Colon (tissue), 2 donors: ENCODE results near the gene LAMTOR4.
"Not testable (repeated sequence)": the region's sequence is repeated elsewhere in the genome, so short reads cannot be mapped to it uniquely, and the experiment has no call there.

ENCODE experiments used
- FAIRE-seq: peaks from 2 replicates; lab custom pipeline; 2012; peaks lifted over from hg19 to GRCh38; lab: Jason Lieb, UNC
- donor health status: control.
- donor health status: control.

The LAMTOR4 gene

DNA sequence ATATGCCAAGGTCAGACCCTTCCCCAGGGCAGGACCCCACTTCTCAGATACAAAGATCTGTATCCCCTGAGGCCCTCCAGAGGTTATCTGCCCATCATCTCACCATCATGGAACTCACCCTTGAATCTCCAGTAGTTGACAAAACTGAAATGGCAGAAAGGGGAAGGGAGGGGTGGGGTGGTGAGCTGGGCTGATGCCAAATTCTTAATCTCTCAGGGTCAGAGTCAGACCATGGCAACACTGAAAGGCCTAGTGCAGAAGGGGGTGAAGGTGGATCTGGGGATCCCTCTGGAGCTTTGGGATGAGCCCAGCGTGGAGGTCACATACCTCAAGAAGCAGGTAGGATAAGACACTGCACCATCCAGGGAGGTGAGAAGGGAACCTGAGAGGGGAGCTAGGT lies 26.1 kb upstream of the LAMTOR4 start:
- no peak for FAIRE-seq

DNA sequence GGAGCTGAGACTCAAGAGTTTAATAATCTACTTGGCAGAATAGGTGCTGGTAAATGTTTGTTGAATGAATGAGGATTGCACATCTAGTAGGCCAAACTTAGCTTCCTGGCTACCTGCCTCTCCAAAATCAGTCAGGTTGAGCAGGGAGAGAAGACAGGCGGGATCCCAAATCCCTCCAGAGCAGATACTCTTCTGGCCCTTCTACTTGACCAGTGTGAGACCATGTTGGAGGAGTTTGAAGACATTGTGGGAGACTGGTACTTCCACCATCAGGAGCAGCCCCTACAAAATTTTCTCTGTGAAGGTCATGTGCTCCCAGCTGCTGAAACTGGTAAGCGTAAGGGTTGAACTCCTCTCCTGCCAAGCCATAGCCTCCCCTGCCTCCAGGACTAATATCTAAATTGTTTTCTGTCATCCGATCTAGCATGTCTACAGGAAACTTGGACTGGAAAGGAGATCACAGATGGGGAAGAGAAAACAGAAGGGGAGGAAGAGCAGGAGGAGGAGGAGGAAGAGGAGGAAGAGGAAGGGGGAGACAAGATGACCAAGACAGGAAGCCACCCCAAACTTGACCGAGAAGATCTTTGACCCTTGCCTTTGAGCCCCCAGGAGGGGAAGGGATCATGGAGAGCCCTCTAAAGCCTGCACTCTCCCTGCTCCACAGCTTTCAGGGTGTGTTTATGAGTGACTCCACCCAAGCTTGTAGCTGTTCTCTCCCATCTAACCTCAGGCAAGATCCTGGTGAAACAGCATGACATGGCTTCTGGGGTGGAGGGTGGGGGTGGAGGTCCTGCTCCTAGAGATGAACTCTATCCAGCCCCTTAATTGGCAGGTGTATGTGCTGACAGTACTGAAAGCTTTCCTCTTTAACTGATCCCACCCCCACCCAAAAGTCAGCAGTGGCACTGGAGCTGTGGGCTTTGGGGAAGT lies 24.2 kb upstream of the LAMTOR4 start:
- FAIRE-seq: no peak

DNA sequence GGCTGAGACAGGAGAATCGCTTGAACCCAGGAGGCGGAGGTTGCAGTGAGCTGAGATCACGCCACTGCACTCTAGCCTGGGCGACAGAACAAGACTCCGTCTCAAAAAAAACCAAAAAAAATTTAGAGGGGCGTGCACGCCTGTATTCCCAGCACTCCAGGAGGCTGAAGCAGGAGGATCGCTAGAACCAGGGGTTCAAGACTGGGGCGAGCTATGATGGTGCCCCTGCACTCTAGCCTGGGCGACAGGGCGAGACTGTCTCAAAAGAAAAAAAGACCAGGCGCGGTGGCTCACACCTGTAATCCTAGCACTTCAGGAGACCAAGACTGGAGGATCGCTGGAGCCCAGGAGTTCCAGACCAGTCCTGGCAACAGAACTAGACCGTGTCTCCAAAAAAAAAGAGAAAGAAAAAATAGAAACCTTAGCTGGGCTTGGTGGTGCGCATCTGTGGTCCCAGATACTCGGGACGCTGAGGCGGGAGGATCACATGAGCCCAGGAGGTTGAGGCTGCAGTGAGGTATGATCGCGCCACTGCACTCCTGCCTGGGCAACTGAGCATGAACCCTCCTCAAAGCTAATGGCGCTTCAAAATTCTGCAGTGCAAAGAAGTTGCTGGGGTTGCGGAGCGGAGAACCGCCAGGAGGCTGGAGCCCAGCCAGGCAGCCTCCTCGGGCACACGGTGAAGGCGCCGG lies 22.3 kb upstream of the LAMTOR4 start:
- no peak for FAIRE-seq

DNA sequence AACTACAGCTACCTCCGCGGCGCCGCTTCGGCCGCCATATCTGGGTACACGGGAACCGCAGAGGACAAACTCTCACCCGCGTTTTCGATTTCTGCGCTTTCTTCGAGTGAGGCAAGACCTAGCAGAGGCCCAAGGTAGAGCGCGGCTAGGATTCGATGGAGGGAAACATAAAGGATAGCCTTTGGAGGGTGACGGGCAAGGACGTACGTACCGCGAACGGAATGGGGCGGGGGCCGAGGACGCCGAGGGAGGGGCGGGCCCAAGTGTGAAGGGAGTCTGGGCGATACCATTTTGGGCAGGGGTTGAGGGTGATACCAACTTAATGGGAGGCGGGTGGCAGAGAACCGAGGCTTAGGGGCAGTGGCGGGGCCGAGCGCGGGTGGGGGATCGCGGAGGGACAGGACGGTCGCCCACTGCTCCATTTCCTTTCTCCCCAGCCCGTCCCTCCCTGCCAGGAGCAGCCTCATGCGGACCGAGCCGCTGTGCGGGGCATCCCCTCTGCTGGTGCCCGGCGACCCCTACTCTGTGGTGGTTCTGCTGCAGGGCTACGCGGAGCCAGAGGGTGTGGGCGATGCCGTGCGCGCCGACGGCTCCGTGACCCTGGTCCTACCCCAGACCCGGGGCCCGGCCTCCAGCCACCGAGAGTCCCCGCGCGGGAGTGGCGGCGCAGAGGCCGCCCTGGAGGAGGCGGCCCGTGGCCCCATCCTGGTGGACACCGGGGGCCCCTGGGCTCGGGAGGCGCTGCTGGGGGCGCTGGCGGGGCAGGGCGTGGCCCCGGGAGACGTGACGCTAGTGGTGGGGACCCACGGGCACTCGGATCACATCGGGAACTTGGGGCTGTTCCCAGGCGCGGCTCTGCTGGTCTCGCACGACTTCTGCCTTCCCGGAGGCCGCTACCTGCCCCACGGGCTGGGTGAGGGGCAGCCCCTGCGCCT lies 21.5 kb upstream of the LAMTOR4 start, which contains the start of gene MBLAC1:
Gene MBLAC1, plus strand, starts transcription at position 37 of the 935 bp plus-strand sequence. Its CDS starts 429 bp downstream, at position 466.
- no peak for FAIRE-seq

DNA sequence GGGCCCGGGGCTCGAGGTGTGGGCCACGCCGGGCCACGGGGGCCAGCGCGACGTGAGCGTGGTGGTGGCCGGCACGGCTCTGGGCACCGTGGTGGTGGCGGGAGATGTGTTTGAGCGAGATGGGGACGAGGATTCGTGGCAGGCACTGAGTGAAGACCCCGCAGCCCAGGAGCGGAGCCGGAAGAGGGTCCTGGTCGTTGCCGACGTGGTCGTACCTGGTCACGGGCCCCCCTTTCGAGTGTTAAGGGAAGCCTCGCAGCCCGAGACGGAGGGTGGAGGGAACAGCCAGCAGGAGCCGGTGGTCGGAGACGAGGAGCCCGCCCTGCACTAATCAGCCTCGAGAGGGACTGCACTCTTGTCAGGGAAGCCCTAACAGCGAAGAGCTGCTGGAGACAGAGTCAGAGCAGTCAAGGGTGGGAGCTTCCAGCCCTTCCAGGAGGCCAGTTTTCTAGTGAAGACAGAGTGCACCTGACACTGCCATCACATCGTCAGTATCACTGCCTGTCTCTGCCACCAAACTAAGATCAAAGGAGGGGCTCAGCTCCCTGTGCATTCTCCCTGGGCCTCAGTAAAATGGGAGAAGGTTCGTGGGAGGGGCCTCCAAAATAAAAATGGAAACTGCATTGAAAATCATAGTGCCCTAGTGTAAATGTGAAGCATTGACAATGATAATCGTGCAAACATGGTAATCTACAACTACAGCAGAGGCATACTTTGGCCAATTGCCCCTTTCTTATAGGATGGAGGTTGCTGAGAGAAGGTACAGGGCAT lies 20.7 kb upstream of the LAMTOR4 start:
- FAIRE-seq: no peak

DNA sequence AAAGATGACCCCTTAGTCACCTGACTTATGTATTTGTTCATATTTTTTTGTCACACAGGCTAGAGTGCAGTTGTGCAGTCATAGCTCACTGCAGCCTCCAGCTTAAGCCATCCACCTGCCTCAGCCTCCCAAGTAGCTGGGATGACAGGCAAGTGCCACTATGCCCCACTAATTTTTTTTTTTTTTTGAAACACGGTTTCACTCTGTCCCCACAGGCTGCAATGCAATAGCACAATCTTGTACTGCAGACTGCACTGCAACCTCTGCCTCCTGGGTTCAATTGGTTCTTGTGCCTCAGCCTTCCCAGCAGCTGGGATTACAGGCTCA lies 20.1 kb upstream of the LAMTOR4 start:
- FAIRE-seq: no peak

DNA sequence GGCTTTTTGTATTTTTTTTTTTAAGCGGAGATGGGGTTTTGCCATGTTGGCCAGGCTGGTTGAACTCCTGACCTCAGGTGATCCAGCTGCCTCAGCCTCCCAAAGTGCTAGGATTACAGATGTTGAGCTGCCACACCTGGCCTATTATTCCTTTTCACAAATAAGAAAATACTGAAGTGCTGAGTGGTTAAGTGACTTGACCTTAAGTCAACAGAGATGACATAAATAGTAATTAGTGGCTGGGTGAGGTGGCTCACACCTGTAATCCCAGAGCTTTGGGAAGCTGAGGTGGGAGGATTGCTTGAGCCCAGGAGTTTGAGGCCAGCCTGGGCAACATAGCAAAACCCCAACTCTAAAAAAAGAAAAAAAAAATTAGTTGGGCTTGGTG lies 18.5 kb upstream of the LAMTOR4 start:
- not testable (repeated sequence) for FAIRE-seq

DNA sequence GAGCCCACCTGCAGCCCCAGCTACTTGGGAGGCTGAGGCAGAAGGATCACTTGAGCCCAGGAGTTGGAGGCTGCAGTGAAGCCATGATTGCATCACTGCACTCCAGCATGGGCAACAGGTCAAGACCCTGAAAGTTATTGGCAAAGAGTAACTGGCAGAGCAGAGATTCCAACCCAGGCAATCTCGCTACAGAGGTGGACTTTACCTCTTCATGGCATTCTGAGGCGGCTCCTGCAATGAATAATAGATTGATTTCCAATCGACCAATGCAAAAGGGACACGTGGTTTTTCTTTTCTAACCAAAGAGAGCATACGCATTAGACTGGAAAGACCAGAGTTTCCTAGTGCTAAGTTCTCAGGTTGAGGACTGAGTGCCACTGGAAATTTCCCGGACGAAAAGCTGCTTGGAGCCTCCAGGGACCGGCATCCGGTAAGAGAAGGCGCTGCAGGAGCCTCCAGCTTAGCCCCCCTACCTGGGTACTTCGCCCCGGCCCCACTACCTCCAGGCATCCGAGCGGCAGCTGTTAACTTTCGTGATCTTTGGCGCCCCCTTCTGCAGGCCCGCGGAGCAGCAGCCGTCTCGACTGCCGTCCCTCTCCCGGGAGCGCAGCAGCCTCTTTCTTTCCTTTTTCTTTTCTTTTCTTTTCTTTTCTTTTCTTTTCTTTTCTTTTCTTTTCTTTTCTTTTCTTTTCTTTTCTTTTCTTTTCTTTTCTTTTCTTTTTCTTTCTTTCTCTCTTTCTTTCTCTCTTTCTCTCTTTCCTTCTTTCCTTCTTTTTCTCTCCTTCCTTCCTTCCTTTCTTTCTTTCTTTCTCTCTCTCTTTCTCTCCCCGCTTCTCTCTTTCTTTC lies 17.9 kb upstream of the LAMTOR4 start:
- no peak for FAIRE-seq

DNA sequence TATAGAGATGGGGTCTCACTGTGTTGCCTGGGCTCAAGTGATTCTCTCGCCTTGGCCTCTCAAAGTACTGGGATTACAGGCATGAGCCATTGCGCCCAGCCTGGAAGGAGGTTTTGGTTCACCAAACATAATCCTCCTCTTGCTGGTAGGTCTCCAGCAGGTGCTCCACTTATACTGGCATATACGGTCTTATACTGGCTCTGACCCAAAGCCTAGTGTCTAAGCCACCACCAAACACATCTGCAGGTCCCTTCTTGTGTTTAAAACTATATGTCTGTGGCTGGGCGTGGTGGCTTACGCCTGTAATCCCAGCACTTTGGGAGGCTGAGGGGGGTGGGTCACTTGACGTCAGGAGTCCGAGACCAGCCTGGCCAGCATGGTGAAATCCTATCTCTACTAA lies 16.6 kb upstream of the LAMTOR4 start:
- FAIRE-seq: no peak

DNA sequence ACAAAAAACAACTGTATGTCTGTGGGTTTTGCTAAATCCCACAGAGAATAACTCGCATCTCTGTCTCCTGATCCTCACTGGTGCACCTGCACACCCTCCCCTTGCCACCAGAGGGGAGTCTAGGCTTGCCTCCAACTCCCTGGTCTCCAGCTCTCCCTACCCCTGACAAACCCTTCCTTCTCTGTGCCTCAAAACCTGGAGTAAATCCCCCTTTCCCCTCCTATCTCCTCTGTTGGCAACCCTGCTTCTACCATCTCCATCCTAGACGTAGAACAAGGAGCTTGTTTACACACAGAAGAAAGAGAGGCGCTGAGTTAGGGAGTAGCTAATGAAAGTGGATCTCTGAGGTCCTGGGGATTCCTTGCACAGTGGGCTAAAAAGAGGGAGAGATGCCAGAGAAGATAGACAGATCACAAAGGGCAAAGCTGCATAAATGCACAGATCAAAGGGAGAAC lies 16.0 kb upstream of the LAMTOR4 start:
- no peak for FAIRE-seq

DNA sequence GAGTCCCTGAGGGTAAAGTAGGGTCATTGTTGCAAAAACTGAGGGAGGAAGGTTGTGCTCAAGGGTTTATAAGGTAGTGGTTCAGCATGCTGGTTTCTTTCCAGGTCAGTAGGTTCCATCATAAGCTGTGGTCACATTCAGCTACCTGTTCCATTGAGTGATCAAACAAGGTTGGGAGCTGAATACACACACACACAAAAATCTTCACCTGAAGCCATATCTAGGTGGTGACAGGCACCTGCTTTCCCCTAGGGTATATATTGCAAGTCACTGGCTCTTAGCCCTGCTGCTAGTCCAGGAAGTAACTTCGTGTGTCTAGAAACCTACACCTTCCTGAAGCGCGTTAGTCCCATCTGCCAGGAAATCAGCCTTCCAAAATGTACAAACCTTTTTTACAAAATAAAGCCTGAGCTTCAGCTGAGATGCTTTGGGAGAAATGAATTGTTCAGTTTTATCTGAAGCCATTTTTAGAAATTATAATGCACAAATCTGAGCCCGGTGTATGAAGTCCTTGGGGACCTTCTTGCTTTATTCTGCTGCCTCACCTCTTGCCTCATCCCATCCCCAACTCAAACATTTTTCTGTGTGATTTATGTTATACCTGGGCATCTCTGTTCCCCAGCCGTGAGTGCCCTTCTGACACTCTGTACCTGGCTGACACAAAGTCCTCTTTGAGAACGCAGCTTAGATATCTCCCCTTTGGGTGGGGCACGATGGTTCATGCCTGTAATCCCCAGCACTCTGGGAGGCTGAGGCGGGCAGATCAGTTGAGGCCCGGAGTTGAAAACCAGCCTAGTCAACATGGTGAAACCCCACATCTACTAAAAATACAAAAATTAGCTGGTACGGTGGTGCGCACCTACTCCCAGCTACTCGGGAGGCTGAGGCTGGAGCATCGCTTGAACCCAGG lies 10.6 kb upstream of the LAMTOR4 start:
- FAIRE-seq: no peak

DNA sequence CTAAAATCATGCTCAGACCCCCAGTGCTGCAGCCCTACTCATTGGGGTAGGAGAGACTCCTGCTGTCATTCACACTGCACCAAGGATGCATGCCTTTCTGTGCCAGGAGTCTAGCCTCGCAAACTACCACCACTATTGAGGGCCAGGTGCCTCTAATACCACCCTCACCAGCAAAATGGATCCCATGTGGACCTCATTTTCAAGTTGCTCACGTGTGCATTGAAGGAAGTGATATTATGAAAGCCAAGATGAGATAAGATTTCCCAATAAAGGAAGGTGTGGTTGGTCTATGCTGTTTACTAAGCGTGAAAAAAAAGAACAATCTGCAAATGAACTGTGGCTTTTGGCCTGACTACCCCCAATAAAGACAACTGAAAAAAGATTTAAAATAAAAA lies 7.2 kb upstream of the LAMTOR4 start:
- FAIRE-seq: no peak

DNA sequence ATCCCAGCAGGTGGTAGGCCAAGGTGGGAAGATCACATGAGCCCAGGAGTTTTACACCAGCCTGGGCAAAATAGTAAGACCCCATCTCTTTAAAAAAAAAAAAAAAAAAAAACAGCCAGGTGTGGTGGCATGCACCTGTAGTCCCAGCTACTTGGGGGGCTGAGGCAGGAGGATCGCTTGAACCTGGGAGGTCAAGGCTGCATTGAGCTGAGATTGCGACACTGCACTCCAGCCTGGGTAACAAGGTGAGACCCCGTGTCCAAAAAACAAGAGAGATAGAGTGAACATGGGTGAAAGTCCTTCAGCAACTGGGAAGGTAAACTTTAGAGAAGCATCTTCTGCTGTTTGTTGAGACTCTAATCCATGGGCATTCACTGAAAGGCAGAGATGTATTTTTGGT lies 6.3 kb upstream of the LAMTOR4 start:
- no peak for FAIRE-seq

DNA sequence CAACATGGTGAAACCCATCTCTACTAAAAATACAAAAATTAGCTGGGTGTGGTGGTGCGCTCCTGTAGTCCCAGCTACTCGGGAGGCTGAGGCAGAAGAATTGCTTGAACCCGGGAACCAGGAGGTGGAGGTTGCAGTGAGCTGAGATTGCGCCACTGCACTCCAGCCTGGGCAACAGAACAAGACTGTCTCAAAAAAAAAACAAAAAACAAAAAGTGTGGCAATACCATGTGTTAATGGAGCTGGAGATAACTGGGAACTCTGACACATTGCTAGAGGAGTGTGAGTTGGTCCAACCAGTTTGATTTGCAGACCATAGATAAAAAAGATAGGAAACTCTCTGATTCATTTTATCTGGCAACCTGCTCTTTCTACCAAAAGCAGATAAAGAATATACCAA lies 2.4 kb upstream of the LAMTOR4 start:
- FAIRE-seq: not testable (repeated sequence)

DNA sequence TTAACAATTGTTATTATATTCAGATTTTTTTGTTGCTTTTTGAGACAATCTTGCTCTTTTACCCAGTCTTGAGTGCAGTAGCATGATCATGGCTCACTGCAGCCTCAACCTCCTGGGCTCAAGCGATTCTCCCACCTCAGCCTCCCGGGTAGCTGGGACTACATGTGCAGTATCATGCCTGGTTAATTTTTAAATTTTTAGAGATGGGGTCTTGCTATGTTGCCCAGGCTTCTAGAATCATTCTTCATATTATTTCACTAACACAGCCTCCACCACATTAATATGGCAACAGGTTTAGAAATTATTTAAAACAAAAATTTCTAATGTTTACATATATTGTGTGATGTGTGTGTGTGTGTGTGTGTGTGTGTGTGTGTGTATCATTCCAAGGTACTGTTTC lies 1.4 kb upstream of the LAMTOR4 start:
- no peak for FAIRE-seq

DNA sequence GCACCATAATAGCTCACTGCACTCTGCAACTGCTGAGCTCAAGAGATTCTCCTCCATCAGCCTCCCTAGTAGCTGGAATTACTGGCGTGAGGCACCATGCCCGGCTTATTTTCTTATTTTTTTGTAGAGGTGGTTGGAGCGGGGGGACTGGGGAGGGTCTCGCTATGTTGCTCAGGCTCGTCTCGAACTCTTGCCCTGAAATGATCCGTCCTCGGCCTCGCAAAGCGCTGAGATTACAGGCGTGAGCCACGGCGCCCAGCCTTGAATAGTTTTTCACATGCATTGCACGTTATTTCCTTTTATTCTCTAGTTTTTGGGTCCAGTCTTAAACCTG lies 526 bp upstream of the LAMTOR4 start:
- FAIRE-seq: no peak

DNA sequence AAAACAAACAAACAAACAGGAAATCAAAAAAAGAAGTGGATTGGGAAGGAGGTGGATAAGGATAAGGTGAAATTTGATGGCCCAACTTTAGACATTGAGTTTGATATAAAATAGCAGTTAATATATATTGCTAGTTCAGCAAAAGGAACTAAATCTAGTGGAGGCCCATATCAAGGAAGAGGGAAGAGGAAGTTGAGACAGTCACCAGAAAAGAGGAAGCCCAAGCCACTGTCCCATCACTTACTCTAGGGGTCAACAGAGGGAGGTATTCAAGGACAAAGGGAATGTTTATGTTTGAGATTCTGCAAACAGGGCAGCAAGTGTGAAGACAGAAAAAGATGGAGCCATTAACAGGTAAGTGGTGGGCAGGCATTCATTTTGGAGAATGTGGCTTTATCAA lies 3.7 kb downstream of the LAMTOR4 start:
- FAIRE-seq: no peak

DNA sequence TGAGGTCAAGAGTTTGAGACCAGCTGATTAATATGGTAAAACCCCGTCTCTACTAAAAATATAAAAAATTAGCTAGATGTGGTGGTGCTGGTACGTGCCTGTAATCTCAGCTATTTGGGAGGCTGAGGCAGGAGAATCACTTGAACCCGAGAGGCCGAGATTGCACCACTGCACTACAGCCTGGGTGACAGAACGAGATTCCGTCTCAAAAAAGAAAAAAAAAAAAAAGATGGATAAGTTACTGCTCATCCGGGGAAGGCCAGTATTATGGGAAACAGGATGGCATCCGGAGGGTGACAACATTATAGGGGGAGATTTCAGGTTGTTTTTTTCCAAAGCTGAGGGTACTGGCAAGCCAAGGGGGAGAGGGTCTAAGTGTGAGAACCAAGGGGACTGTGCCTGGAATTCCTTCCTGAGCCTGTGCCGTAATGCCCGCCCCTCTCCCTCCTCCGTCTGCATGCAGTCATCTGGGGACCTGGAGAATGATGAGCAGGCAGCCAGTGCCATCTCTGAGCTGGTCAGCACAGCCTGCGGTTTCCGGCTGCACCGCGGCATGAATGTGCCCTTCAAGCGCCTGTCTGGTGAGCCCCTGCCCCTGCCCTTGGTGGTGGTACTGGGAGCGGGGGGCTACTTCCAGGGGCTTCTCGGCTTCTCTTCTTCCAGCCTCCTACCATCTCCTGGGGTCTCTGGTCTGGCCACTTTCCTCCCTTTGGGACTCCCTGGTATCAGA lies 4.4 kb downstream of the LAMTOR4 start:
- FAIRE-seq: no peak
